GM21529 (cell line): ENCODE results near the gene LENEP.

Source experiments
- ATAC-seq: cut with Tn5 transposase; IDR thresholded peaks from one replicate; pipeline ENCODE4 v1.9.1; 2021; ENCODE audit not compliant: unreplicated experiment

LENEP gene, protein sequence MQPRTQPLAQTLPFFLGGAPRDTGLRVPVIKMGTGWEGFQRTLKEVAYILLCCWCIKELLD

DNA sequence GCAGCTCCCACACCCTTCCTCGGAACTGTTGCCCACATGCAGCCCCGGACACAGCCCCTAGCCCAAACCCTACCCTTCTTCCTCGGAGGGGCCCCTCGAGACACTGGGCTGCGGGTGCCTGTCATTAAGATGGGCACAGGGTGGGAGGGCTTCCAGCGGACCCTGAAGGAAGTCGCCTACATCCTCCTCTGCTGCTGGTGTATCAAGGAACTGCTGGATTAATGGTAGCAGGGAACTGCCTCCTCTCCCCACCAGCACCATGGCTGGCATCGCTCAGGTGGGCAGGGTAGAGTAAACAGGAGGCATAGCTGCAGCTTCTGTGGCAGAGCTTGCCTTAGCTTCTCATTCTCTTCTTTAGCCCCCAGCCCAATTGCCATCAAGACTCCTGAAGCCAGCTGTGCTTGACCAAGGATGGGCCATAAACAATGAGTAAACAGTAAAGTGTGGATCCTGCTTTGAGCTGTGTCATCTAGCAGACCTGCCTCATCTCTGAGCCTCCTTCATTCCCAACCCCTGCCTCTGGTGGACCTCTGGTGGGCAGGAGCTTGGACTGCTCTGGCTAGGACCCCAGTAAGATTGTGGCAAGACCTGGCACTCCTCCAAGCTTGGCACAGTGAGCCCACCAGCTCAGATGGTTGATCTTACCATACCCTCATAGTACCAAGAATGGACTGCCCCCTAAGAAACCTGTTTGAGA, at the start of gene LENEP:
Gene LENEP (plus strand): TSS at position 15 of the 697 bp plus-strand sequence. CDS start 22 bp downstream, at position 37.
- no peak for ATAC-seq

DNA sequence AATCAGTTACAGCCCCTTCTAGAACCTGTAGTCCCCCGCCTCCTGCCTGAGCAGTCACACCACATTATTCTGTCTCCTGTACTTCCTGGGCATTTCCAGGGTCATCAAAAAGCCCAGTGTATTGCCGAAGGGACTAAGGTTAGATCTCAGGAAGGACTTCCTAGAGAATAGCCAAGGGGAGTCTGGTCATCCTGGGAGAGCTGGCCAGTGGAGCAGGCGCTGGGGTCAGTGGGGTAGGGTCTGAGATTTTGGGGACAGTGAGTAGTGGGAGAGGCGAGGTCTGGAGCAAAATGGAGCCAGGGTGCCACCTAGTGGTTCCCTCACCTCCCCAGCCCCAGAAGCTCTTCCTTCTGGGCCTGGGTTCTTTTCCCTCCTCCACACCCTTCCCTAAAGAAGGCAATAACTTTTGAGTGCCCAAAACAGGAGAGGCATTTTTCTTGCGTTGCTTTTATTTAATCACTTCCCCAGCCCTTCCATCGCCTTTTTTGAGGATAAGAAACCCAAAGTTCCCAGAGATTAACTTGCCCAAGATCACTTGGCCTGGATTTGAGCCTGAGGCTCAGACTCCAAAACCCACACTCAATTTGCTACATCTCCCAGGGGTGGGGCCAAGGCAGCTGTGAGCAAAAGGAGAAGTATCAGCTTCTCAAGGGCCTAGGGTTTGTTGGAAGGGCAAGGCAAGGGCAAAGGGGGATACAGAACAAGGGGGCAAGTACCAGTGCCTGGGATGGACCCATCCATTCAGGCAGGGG, 49.6 kb upstream of the LENEP start:
- ATAC-seq = no peak

DNA sequence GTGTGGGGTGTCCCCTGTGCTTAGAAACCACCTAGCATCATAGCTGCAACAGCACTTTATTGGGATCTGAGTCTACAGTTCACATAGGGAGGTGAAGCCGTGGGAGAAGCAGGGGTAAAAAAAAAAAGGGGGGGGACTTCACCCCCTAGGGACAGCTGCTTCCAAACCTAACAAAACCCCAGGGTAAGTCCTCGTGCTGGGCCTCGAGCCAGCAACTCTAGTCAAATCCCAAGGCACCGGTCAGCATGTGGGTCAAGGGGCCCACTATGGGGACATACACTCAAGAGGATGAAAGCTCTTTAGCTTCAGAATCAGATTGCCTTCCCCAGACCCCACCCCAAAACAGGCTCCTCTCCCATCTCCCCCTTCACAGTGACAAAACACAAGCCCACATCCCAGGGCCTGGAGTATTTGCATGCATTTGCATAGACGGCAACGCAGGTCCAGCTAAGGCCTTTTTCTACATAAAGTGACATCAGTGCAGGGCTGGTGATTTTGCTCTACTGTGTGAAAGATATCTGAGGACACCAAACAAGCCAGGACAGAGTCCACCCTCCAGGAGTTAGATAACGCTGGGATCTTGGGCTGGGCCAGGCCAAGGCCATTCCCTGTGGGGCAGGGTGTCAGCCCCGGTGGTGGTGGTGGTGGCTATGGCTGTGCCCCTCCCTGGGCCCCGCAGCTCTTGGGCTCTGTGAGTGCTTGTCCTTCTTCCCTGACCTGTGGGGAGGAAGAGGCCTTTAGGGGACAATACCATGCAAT, 48.8 kb upstream of the LENEP start:
- ATAC-seq = no peak

DNA sequence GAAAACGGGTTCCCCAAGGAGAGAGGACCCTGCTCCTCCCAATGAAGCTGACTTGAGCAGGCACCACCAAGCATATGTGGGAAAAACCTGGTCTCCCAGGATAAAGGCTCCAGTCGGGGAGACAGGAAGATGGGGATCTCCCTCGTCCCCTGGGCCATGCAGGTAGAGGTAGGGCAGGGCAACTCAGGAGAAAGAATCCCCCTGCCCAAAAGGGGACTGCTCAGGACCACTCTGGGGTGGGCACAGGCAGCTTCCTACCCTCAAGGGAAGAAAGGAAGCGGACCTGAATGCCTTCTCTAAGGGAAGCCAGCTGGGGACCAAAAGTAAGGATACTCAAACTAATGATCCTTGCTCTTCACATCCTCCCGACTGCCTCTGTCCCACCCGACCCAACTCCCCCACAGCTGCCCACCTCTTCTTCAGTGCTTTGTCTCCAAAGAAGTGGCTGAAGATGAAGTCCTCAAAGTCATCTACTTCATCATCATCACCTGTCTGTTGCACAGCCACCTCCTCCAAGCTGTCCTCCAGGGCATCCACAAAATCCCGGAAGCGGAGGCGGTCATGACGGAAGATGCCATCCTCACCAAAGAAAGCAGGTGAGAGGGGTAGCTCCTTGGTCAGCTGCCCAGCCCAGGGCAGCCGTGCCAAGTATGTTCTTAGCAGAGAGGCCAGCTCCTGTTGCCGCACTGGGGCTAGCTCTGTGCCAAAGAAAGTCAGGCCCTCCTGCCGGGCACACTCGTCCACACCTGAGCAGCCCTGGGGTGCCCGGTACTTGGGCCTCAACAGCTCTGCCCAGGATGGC, 48.0 kb upstream of the LENEP start:
- ATAC-seq = no peak

DNA sequence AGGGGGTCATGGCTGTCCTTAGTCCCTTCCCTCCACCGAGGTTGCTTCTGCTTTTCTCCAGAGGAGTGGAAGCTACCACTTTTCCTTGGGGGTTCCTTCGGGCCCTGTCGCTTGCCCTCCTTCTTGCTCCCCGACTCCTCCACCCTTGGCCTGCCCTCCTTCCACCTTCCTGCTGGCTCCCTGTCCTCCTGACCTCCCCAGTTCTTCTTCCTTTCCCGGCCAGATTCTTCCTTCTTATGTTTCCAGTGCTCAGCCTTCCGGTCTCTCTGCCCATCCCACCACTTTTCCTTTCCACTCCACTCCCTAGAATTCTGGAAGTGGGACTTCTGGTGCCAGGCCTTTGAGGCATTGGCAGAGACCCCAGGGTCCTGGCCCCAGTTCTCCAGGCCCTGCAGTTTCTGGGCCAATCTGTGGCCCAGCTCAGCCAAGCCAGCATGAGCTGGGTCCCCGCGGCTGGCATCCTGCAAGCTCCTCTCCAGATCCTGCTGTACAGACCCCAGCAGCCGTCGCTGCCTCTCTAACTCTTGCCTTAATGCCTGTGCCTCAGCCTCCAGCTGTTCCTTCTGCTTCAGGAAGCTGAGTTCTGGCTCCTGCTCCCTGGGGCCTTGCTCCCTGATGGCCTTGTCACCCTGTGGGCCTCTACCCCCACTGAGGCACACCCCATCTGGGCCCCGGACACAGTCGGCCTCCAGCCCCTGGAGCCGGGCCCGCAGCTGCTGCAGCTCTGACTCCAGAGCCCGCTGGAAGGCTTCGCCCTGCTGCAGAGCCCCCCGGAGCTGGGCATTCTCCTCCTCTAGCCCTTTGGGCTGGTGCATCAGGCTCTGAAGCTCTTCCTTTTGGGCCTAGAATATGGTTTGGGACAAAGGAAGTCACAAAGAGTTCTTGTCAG, 47.2 kb upstream of the LENEP start:
- ATAC-seq = no peak

DNA sequence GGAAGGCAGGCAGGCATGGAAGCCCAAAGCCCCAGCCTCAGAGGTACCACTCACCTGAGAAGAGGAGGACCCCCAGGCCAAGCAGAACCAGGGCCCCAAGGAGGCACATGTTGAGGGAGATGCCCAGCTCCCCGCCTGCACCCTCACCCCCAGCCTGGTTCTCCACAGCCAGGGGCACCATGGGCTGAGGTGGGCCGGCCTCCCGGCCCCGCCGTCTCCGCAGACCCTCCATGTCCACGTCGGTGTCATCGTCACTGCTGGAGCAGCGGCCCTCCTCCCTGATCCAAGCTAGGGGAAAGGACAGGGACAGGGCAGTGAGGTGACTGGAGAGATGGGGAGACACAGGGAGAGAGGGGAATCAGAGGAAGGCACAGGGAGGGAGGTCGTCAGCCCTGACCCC, 45.3 kb upstream of the LENEP start:
- ATAC-seq = no peak

DNA sequence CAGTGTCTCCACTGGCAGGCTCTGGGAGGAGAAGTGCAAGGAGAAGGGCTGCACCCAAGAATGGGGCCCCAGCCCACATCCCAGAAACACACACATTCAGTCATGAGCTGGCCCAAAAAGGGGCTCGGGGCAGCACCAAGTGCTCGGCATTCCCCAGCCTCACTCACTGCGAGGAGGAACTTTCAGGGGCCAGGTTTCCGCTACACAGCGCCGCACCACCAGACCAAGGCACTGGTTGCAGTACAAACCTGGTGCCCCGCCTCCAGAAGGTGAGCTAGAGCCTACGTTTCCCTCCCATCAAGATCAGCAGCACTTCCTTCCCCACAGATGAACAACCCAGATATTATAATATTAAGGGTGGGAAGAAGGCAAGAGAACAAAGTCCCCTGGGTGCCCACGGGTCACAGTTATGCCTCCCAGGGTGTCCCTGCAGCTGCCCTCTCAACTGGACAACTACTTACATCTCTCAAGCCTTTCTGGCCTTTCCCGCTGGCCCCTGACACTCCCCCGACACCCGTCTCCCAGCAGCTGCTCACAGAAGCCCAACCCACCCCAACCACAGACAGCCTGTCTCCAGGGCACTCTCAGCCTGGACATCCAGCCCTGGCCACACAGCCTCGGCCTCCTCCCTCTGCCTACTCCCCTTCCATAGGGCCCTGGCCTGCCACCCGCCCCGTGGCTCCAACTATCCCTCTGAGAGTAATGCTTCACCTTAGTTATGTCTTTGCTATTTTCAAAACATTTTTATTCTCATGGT, 41.3 kb upstream of the LENEP start:
- ATAC-seq = no peak

DNA sequence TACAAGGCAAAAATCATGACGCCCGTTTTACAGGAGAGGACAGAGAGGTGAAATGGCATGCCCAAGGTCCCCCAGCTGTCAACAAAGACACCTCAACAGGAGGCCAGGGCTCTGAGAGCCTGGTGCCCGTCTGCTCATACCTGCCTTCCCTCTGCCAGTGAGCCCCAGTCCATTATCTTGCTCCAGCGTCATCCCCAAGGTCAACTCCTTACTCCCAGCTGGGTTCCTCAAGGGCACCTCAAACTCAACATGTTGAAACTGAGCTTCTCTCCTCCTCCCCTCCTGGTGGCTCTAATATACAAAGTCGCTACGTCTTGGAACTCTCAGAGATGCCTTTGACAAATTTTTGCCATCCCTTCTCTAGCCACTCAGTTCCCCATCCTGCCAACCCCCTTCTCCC, 40.7 kb upstream of the LENEP start:
- ATAC-seq = no peak

DNA sequence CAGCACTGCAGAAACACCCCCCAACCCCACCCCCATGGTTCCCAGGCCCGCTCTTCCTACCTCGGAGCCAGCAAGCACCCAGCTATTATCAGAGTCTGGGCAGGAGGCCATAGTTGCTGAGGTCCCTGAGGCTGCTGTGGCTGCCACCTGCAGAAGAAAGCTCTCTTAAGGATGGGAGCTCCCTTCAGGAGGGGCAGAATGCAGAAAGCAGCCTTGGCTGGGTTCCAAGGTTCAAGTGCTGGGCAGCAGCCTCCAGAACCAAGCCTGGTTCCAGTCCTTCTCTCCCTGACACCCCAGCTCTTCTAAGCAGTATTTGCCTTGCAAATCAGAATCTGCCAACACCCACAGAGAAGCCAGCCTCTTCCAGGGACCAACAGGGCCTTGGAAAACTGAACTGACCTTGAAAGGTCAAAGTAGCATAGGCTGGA, 39.8 kb upstream of the LENEP start:
- ATAC-seq = no peak

DNA sequence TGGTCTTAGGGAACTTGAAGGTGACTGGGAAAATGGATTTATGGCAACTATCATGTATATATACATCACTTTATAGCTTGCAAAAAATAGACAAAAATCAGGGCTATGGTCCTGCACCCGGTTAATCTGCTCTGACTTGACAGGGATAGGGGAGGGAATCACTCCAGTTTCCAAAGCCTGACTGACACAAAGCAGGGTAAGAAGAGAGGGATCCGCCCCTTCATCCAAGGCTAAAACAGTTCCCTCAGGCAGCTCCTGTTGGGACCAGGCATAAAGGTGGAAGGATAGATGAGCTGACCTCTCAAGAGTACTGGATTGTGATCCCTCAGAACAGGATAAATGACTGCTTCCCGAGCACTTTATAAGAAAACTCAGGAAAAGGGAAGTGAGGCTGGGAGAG, 38.8 kb upstream of the LENEP start:
- ATAC-seq = no peak

DNA sequence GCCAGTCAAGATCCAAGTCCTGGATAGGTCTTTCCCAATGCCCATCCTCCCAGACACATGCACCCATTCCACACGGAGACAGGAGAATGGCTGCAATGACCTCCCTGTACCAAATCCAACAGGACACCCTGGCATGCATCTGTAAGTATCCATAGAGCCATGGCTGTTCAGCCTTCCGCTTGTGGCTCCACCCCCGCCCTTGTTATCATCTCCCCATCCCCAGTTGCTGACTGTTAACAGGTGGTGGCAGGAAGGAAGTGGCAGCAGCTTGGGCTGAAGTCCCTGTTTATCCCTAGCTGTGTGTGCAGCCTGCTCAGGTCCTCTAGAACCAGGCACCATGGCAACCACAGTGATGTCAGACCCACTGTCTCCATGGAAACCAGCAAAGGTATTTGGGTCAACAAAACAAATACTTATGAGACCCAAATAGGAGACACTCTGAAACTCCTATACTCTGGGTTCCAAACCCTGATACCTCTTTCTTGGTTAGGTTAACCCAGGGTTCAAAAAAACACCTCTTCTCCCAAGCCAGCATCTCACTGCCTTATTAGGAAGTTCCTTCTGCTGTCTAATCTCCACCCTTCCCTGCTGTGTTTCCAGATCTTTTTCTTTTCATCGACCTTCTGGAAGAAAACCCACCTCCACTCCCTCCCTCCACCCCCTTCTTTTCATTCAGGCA, 38.2 kb upstream of the LENEP start:
- ATAC-seq = peak; percentile 66

DNA sequence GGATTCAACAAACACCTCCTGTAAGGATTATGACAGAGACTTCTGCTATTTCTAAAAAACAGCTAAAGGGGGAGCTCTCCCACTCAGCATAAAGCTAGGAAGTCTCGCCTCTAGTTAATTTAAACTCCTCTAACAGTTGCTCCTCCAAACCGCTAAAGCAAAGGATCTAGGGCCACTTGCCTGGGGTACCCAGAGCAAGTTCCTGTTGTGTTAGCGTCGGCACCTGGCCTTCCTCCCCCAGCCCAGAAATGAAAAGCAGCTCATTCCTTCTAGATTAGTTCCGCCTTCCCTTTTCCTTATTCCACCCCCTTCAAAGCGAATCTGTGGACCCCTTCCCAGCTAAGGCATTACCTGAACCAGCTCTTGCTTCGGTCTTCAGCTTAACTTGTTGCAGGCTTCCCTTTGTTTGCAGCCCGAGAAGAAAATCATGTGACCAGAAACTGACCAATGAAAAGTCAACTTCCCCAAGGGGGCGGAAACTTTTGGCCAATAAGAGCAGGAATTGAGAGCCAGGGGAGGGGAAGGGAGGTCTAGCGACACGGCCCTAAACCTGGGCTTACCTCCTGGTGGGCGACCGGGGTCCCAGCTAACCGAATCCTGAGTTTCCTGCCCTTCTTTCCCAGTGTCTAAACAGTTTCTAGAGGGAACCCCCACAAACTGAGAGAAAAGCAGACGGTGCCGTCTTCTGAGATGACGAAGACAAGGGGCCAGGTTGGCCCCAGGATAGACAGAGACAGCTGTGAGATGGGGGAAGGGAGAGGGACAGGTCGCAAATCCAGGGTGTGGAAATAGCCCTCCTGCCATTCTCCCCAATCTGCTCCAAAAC, 37.5 kb upstream of the LENEP start, which contains the start of gene PBXIP1:
Gene PBXIP1 (minus strand): TSS at position 382 of the 826 bp plus-strand sequence. CDS start 2,378 bp downstream, outside the sequence.
- peak; percentile 68 for ATAC-seq

DNA sequence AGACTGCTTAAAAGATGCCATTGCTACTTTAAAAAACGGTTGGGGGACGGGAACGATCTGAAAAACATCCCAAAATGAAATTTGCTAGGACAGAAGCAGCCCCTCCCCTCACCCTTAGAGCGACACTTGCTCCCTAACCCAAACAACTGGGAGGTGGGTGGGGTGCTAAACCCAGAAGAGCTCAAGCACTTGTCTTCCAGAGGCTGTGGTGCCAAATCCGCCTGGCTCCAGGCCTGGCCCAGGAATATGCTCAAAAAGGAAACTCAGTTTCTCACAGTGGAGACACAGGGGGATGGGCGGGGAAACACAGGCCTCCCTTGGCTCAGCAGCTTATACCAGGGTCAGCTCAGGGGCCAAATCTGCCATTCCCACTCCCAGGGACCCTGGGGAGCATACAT, 36.8 kb upstream of the LENEP start:
- no peak for ATAC-seq

DNA sequence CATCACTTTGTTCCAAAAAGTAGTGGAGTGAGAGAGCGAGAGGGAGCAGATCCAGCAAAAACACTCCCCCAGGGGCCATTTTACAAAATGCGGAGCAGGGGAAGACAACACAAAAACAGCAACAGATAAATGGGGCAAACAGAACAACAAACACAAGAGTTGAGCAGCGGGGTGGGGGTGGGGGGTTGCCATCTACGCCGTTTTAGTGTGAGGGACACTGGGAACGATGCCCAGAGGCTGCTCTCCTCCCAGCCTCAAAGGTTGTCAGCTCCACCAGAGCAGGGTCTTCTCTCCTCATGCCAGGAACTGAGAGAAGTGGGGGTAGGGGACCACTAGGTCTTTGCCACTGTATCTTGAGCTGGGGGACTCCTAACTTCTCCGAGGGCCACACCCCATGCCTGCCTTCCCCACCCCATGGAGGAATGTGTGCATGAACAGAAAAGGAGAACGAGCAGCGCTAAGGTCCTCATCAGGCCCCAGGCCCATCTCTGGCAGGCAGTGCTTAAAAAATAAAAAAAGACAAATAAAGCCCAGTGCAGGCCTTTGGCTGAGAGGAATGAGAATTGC, 36.2 kb upstream of the LENEP start:
- no peak for ATAC-seq

DNA sequence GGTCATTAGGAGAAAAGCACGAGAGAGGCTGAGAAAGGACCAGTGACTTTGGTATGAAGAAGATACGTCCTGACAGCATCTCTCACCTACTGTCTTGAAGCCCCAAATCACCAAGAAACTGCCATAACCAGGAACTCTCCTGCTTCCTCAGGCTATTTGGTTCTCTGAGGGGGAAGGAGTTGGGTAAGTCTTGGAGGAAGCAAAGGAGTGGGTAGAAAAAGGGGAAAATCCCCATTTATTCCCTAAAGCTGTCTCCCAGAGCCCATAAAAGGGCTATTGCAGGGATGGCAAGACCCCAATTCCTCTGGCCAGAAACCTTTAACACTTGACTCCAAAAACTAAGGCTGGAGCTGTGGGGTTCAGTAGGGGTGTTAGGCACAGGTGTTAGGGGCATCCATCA, 35.4 kb upstream of the LENEP start:
- no peak for ATAC-seq

DNA sequence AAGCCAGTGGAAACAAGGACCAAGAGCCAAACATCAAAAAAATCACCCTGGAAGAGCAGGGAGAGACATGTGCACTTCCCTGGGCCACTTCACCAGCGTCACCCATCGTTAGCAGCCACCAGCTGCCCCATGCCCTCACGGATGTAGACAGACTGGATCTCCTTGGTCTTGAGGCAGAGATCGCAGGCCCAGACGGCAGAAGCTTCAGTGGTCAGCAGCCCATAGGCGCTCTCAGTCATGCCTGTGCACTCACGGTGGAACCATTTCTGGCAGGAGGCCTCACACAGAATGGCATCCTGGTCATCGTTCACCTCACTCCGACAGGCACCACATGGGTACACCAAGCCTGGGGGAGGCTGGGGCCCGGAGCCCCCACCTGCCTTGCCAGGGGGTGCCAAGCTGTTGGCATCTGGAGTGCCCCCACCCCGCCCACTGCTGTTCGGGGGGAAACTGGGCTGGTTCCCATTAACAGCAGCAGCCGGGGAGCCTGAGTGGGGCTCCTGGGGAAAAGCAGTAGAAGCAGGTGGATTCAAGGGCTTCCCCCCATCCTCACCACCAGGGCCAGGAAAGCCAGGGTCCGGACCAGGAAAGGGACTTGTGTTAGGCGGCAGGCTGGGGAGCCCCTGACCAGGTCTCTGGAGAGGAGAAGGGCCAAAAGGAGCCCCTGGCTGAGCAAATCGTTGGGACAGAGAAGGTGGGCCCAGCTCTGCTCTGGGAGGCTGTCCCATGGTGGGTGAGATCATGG, 34.5 kb upstream of the LENEP start:
- no peak for ATAC-seq

DNA sequence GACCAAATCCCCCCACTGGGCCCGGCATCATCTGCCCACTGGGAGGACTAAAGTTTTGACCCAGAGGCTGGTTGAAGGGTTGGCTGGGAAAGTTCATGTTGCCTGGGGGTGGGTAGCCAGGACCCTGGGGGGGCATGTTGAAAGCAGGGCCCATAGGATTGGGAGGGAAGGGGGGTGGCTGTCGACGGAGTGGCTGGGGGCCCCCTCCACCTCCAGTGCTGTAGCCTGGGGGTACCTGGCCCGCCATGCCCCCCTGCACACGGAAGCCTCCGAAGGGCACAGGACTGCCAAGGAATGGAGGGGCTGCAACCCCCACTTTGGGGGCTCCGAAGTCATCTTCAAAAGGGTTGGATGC, 34.0 kb upstream of the LENEP start:
- no peak for ATAC-seq
